K562 (cell line): ENCODE measurements around the gene AFF1. TPM values are rescaled to one million over a fixed set of nuclear protein-coding genes. Genes with fewer than 3 reads are reported as not detected.

Experiments used
- ARID1B ChIP-seq: fragments of 450-650 bp; IDR thresholded peaks from 2 replicates; pipeline ENCODE4 v1.6.1; 2016; ENCODE audit warnings: antibody characterized with exemption, mild to moderate bottlenecking, inconsistent platforms
- ATF1 ChIP-seq, 2 experiments: fragments of 450-650 bp in 1 of 2; IDR thresholded peaks; 2 replicates each; pipeline ENCODE4 v1.6.1; 2016; ENCODE audit warnings: missing compliant biosample characterization in 1 of 2, missing genetic modification characterization in 1 of 2
- CEBPB ChIP-seq: fragments of 450-650 bp; IDR thresholded peaks from 2 replicates; pipeline ENCODE4 v1.6.1; 2016; ENCODE audit warnings: missing genetic modification characterization, missing compliant biosample characterization
- CEBPG ChIP-seq, 3 experiments: fragments of 200-800 bp in 1 of 3; sonication (Bioruptor generic) in 1 of 3; sonication (generic) in 1 of 3; formaldehyde crosslinking in 1 of 3; IDR thresholded peaks in 2 of 3; conservative IDR thresholded peaks in 1 of 3; 2 replicates each; pipeline versions ENCODE4 v1.6.1 to v1.8.0; 2016 to 2022; ENCODE audit warnings: missing compliant biosample characterization in 2 of 3, missing genetic modification characterization in 2 of 3, mild to moderate bottlenecking in 1 of 3, missing genetic modification reagents in 1 of 3
- CREM ChIP-seq: IDR thresholded peaks from 2 replicates; pipeline ENCODE4 v1.6.1; 2014; ENCODE audit warnings: antibody characterized with exemption, low read depth
- DPF2 ChIP-seq: fragments of 450-650 bp; IDR thresholded peaks from 2 replicates; pipeline ENCODE4 v1.6.1; 2016
- ELK3 ChIP-seq: fragments of 450-650 bp; formaldehyde crosslinking; IDR thresholded peaks from 2 replicates; pipeline ENCODE4 v1.4.0; 2020; ENCODE audit warnings: mild to moderate bottlenecking
- ESRRA ChIP-seq: fragments of 450-650 bp; IDR thresholded peaks from 2 replicates; pipeline ENCODE4 v1.6.1; 2014; ENCODE audit warnings: low read depth, mild to moderate bottlenecking, moderate library complexity, borderline replicate concordance
- KAT8 ChIP-seq: fragments of 450-650 bp; IDR thresholded peaks from 2 replicates; pipeline ENCODE4 v1.6.1; 2016; ENCODE audit warnings: low read depth, mild to moderate bottlenecking
- KDM1A ChIP-seq, 2 experiments: fragments of 450-650 bp; IDR thresholded peaks; 2 replicates each; pipeline ENCODE4 v1.6.1; 2016; ENCODE audit warnings: mild to moderate bottlenecking in 2 of 2
- MAZ ChIP-seq, 2 experiments: fragments of 450-650 bp in 1 of 2; sonication (generic) in 1 of 2; formaldehyde crosslinking; IDR thresholded peaks in 1 of 2; conservative IDR thresholded peaks in 1 of 2; 2 replicates each; pipeline versions ENCODE4 v1.4.0 to v1.5.0; 2020; ENCODE audit warnings: mild to moderate bottlenecking in 1 of 2, missing genetic modification reagents in 1 of 2
- MCM7 ChIP-seq, 2 experiments: fragments of 450-650 bp; IDR thresholded peaks; 2 replicates each; pipeline ENCODE4 v1.6.1; 2016 to 2018
- MTA2 ChIP-seq: fragments of 450-650 bp; IDR thresholded peaks from 2 replicates; pipeline ENCODE4 v1.6.1; 2016; ENCODE audit warnings: low read depth
- MYBL2 ChIP-seq, 2 experiments: fragments of 450-650 bp in 1 of 2; sonication (generic) in 1 of 2; formaldehyde crosslinking in 1 of 2; IDR thresholded peaks; 2 replicates each; pipeline versions ENCODE4 v1.6.1 to v1.8.1; 2017 to 2022; ENCODE audit warnings: borderline replicate concordance in 1 of 2, inconsistent platforms in 1 of 2, low read depth in 1 of 2, mild to moderate bottlenecking in 1 of 2, missing genetic modification reagents in 1 of 2, moderate library complexity in 1 of 2
- NCOR1 ChIP-seq: fragments of 450-650 bp; IDR thresholded peaks from 2 replicates; pipeline ENCODE4 v1.6.1; 2016; ENCODE audit warnings: mild to moderate bottlenecking, moderate library complexity
- NR2C1 ChIP-seq, 2 experiments: fragments of 450-650 bp; IDR thresholded peaks; 2 replicates each; pipeline ENCODE4 v1.6.1; 2017; ENCODE audit warnings: mild to moderate bottlenecking in 2 of 2, antibody characterized with exemption in 1 of 2, inconsistent platforms in 1 of 2, missing compliant biosample characterization in 1 of 2, missing genetic modification characterization in 1 of 2
- NRF1 ChIP-seq, 2 experiments: fragments of 450-650 bp; IDR thresholded peaks in 1 of 2; conservative IDR thresholded peaks in 1 of 2; 2 replicates each; pipeline ENCODE4 v1.6.1; 2014; ENCODE audit warnings: mild to moderate bottlenecking in 2 of 2
- SMARCA4 ChIP-seq: fragments of 450-650 bp; IDR thresholded peaks from 2 replicates; pipeline ENCODE4 v1.6.1; 2016
- SMARCE1 ChIP-seq: fragments of 450-650 bp; IDR thresholded peaks from 2 replicates; pipeline ENCODE4 v1.7.1; 2016; ENCODE audit warnings: mild to moderate bottlenecking
- TRIM24 ChIP-seq, 2 experiments: fragments of 450-650 bp; IDR thresholded peaks; 2 replicates each; pipeline ENCODE4 v1.6.1; 2016
- ZBTB7A ChIP-seq: IDR thresholded peaks from 2 replicates; pipeline ENCODE4 v1.6.1; 2011; ENCODE audit warnings: low read depth, mild to moderate bottlenecking, low read length, moderate library complexity, borderline replicate concordance; ENCODE audit not compliant: control insufficient read depth
- ZC3H11A ChIP-seq: IDR thresholded peaks from 2 replicates; pipeline ENCODE4 v1.6.1; 2012; ENCODE audit warnings: low read depth, low read length, improper control_type of control experiment
- ZNF408 ChIP-seq: fragments of 250-450 bp; sonication (Bioruptor Pico); IDR thresholded peaks from 2 replicates; pipeline ENCODE4 v1.4.0; 2020; ENCODE audit warnings: low read depth, mild to moderate bottlenecking, moderate library complexity
- polyA plus RNA-seq, 8 experiments: library from polyadenylated mRNA; depleted of rRNA in 4 of 8; stranded (reverse) in 5 of 8; unstranded in 3 of 8; fragments of >200 nt; fragmentation: Nextera tagmentation in 2 of 8; fragmentation: Illumina TruSeq in 1 of 8; extraction: Ambion mirVana in 2 of 8; extraction: Trizol in 1 of 8; gene quantifications; 2 replicates each; pipeline versions ENCODE4 v1.2.1 to v1.2.3, GENCODE V29; 2011 to 2014; ENCODE audit warnings: inconsistent platforms in 1 of 8, missing spikeins in 1 of 8
- total RNA-seq, 7 experiments: library from RNA; depleted of rRNA in 6 of 7; stranded (reverse); fragments of >200 nt in 6 of 7; fragmentation: Illumina TruSeq in 2 of 7; extraction: Trizol in 2 of 7; gene quantifications; 2 replicates each; pipeline versions ENCODE4 v1.2.1 to v1.2.3, GENCODE V29; 2011 to 2021; ENCODE audit warnings: low replicate concordance in 1 of 7
- TF ChIP-seq, protein P1 (sequence below), 2 experiments: fragments of 450-650 bp in 1 of 2; sonication (generic) in 1 of 2; formaldehyde crosslinking in 1 of 2; IDR thresholded peaks in 1 of 2; conservative IDR thresholded peaks in 1 of 2; 2 replicates each; pipeline versions ENCODE4 v1.6.1 to v1.8.1; 2016 to 2023; ENCODE audit warnings: mild to moderate bottlenecking in 2 of 2, moderate library complexity in 2 of 2, inconsistent platforms in 1 of 2, missing genetic modification reagents in 1 of 2
- TF ChIP-seq, protein P2 (sequence below), 2 experiments: fragments of 450-650 bp; IDR thresholded peaks; 2 replicates each; pipeline ENCODE4 v1.6.1; 2016

AFF1 gene
- total and polyA plus RNA-seq, 9 of the 15 experiments (the other 6 are each of a cell fraction or from before 2014, with no cell fraction given) = 4.1 to 47.5 (median 17.2) TPM

DNA sequence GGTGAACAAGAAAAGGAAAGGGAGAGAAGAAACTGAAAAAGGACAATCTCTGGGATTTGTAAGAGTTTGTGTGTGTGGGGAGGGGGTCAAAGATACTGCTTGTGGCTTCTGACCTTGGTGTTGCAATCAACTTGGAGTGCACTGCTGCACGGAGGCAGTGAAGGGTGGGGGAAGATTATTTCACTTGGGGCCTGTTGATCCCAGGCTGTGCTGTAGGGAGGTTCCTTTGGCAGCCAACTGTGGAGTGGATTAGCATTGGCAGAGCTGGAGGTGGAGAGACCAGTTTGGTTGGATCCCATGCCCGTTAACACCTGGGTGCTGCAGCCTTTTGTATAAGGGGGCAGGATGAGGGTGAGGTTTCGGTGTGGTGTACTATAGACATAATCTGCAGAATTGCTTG lies 38.2 kb downstream of the AFF1 start (continued):
- TF ChIP-seq KAT8 (no peak), CEBPB (peak; percentile 98), MTA2 (peak; percentile 39; the same call in 1 of the 2 replicates), ARID1B (peak; percentile 68), TRIM24 (IDR thresholded peaks at IDR 0.05) (peak; percentile 59 to 62; a peak in 3 of 4 replicates), NR2C1 (IDR thresholded peaks at IDR 0.05) (peak; percentile 62), NR2C1 (tag; IDR thresholded peaks at IDR 0.05) (0 out of 2 replicates have a peak, but pooled peaks have one; percentile 49), KDM1A (IDR thresholded peaks at IDR 0.05) (peak; percentile 61 to 74; a peak in 3 of 4 replicates), CEBPG (CRISPR knock-in tag; IDR thresholded peaks at IDR 0.05) (peak; percentile 81), CEBPG (tag; conservative IDR thresholded peaks at IDR 0.05 in 1 of 2, IDR thresholded peaks at IDR 0.05 in 1 of 2) (peak; percentile 64 to 73), ZNF408 (CRISPR knock-in tag) (no peak), ZC3H11A (no peak), ELK3 (CRISPR knock-in tag) (no peak), ESRRA (peak; percentile 15; the same call in 1 of the 2 replicates), SMARCE1 (peak; percentile 25; the same call in 1 of the 2 replicates), ATF1 (CRISPR knock-in tag; IDR thresholded peaks at IDR 0.05) (no peak), ATF1 (tag; IDR thresholded peaks at IDR 0.05) (0 out of 2 replicates have a peak, but pooled peaks have one; percentile 9), CREM (peak; percentile 29; the same call in 1 of the 2 replicates), DPF2 (peak; percentile 49; the same call in 1 of the 2 replicates), NCOR1 (peak; percentile 19; the same call in 1 of the 2 replicates), SMARCA4 (peak; percentile 51; the same call in 1 of the 2 replicates), ZBTB7A (peak; percentile 68; the same call in 1 of the 2 replicates), MYBL2 (IDR thresholded peaks at IDR 0.05; ENCODE audit: low read depth) (no peak), MYBL2 (CRISPR knock-in tag; IDR thresholded peaks at IDR 0.05; ENCODE audit: borderline replicate concordance) (no peak), MCM7 (IDR thresholded peaks at IDR 0.05) (no peak), NRF1 (conservative IDR thresholded peaks at IDR 0.05 in 1 of 2, IDR thresholded peaks at IDR 0.05 in 1 of 2) (no peak), MAZ (CRISPR knock-in tag; conservative IDR thresholded peaks at IDR 0.05 in 1 of 2, IDR thresholded peaks at IDR 0.05 in 1 of 2) (peak in 1 of 2 experiments; percentile 43; a peak in 1 of 4 replicates)
- TF ChIP-seq, protein P1, sequence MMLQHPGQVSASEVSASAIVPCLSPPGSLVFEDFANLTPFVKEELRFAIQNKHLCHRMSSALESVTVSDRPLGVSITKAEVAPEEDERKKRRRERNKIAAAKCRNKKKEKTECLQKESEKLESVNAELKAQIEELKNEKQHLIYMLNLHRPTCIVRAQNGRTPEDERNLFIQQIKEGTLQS (IDR thresholded peaks at IDR 0.05) = peak; percentile 60
- TF ChIP-seq, protein P1 (CRISPR knock-in tag; conservative IDR thresholded peaks at IDR 0.05) = no peak
- TF ChIP-seq, protein P2, sequence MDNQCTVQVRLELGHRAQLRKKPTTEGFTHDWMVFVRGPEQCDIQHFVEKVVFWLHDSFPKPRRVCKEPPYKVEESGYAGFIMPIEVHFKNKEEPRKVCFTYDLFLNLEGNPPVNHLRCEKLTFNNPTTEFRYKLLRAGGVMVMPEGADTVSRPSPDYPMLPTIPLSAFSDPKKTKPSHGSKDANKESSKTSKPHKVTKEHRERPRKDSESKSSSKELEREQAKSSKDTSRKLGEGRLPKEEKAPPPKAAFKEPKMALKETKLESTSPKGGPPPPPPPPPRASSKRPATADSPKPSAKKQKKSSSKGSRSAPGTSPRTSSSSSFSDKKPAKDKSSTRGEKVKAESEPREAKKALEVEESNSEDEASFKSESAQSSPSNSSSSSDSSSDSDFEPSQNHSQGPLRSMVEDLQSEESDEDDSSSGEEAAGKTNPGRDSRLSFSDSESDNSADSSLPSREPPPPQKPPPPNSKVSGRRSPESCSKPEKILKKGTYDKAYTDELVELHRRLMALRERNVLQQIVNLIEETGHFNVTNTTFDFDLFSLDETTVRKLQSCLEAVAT (IDR thresholded peaks at IDR 0.05) = no peak
